Neuronal stem cell (in vitro differentiated cells): ENCODE results near the gene ADAD2.

ENCODE experiments used
- DNase-seq: peaks from one replicate; pipeline ENCODE4 v3.0.0-alpha.2; 2013; ENCODE audit warnings: low spot score
- H2AFZ ChIP-seq: one replicate; pipeline ENCODE4 v1.6.1; 2013; ENCODE audit warnings: mild to moderate bottlenecking, low read length, inconsistent platforms
- H2AK5ac ChIP-seq: 2 replicates; pipeline ENCODE4 v1.6.1; 2013; ENCODE audit warnings: low read depth, mild to moderate bottlenecking, inconsistent platforms, low read length, moderate library complexity, mixed read lengths
- H2BK120ac ChIP-seq: 2 replicates; pipeline ENCODE4 v1.6.1; 2013; ENCODE audit warnings: low read depth, mild to moderate bottlenecking, inconsistent platforms, low read length, moderate library complexity, mixed read lengths
- H2BK12ac ChIP-seq: one replicate; pipeline ENCODE4 v1.6.1; 2013; ENCODE audit warnings: low read length, inconsistent platforms
- H2BK15ac ChIP-seq: 2 replicates; pipeline ENCODE4 v1.6.1; 2013; ENCODE audit warnings: mild to moderate bottlenecking, low read length, inconsistent platforms, mixed read lengths
- H2BK5ac ChIP-seq: one replicate; pipeline ENCODE4 v1.6.1; 2013; ENCODE audit warnings: inconsistent platforms, mild to moderate bottlenecking, low read length, moderate library complexity
- H3K14ac ChIP-seq: one replicate; pipeline ENCODE4 v1.6.1; 2013; ENCODE audit warnings: low read length, inconsistent platforms
- H3K18ac ChIP-seq: 2 replicates; pipeline ENCODE4 v1.6.1; 2013; ENCODE audit warnings: low read length, inconsistent platforms
- H3K23ac ChIP-seq: 2 replicates; pipeline ENCODE4 v1.6.1; 2013; ENCODE audit warnings: low read depth, mild to moderate bottlenecking, mixed read lengths, low read length, inconsistent platforms; ENCODE audit not compliant: poor library complexity
- H3K27ac ChIP-seq: replicated peaks from 3 replicates; pipeline ENCODE4 v1.5.1; 2013; ENCODE audit warnings: low read length, inconsistent platforms
- H3K27me3 ChIP-seq, 3 experiments: 2 replicates each; pipeline ENCODE4 v1.6.1; 2013; ENCODE audit warnings: low read length in 3 of 3, mild to moderate bottlenecking in 2 of 3, inconsistent platforms in 1 of 3, low read depth in 1 of 3, mixed read lengths in 1 of 3, moderate library complexity in 1 of 3; ENCODE audit not compliant: control insufficient read depth in 3 of 3, insufficient read depth in 3 of 3
- H3K36me3 ChIP-seq, 2 donors: replicated peaks in 1 of 2; 2 replicates each; pipeline ENCODE4 v1.6.1; 2013; ENCODE audit warnings: low read length in 2 of 2; ENCODE audit not compliant: control insufficient read depth in 2 of 2, insufficient read depth in 2 of 2
- H3K4ac ChIP-seq: 2 replicates; pipeline ENCODE4 v1.6.1; 2013; ENCODE audit warnings: inconsistent platforms, mild to moderate bottlenecking, low read length, moderate library complexity
- H3K4me1 ChIP-seq, 2 donors: 1 replicate in 1 of 2; 2 replicates in 1 of 2; pipeline ENCODE4 v1.6.1; 2013; ENCODE audit warnings: low read length in 2 of 2, low read depth in 1 of 2; ENCODE audit not compliant: control insufficient read depth in 2 of 2, insufficient read depth in 1 of 2
- H3K4me2 ChIP-seq: one replicate; pipeline ENCODE4 v1.6.1; 2013; ENCODE audit warnings: mild to moderate bottlenecking, low read length, inconsistent platforms; ENCODE audit not compliant: insufficient read depth, poor library complexity, severe bottlenecking
- H3K4me3 ChIP-seq, 2 donors: 2 replicates each; pipeline ENCODE4 v1.5.1; 2013; ENCODE audit warnings: low read length in 2 of 2, mild to moderate bottlenecking in 2 of 2, inconsistent platforms in 1 of 2, moderate library complexity in 1 of 2
- H3K79me1 ChIP-seq: one replicate; pipeline ENCODE4 v1.6.1; 2013; ENCODE audit warnings: low read depth, mild to moderate bottlenecking, inconsistent platforms, low read length, moderate library complexity
- H3K9ac ChIP-seq: one replicate; pipeline ENCODE4 v1.6.1; 2013; ENCODE audit warnings: mild to moderate bottlenecking, low read depth, low read length, inconsistent platforms; ENCODE audit not compliant: poor library complexity
- H3K9me3 ChIP-seq, 2 donors: replicated peaks in 1 of 2; 2 replicates each; pipeline versions ENCODE3 to v1.6.1; 2013; ENCODE audit warnings: low read length in 2 of 2, mild to moderate bottlenecking in 2 of 2, inconsistent platforms in 1 of 2, low read depth in 1 of 2, mixed read lengths in 1 of 2, moderate library complexity in 1 of 2; ENCODE audit not compliant: control insufficient read depth in 2 of 2, insufficient read depth in 1 of 2
- H4K8ac ChIP-seq: one replicate; pipeline ENCODE4 v1.6.1; 2013; ENCODE audit warnings: low read depth, mild to moderate bottlenecking, inconsistent platforms, low read length, moderate library complexity
- H4K91ac ChIP-seq: one replicate; pipeline ENCODE4 v1.6.1; 2013; ENCODE audit warnings: low read length, low read depth, mild to moderate bottlenecking, inconsistent platforms; ENCODE audit not compliant: poor library complexity
- WGBS, 2 donors: extraction: QIAGEN DNeasy Blood & Tissue Kit; methylation state at CpG; one replicate each; pipeline ENCODE4 v1.1.7; 2013; ENCODE audit warnings: missing lambda C conversion rate in 2 of 2, mixed read lengths in 1 of 2; ENCODE audit not compliant: insufficient read length in 2 of 2, insufficient replicate concordance in 1 of 2; ENCODE audit errors: extremely low coverage in 2 of 2; 5-methylcytosine and 5-hydroxymethylcytosine counted together

Gene ADAD2

DNA sequence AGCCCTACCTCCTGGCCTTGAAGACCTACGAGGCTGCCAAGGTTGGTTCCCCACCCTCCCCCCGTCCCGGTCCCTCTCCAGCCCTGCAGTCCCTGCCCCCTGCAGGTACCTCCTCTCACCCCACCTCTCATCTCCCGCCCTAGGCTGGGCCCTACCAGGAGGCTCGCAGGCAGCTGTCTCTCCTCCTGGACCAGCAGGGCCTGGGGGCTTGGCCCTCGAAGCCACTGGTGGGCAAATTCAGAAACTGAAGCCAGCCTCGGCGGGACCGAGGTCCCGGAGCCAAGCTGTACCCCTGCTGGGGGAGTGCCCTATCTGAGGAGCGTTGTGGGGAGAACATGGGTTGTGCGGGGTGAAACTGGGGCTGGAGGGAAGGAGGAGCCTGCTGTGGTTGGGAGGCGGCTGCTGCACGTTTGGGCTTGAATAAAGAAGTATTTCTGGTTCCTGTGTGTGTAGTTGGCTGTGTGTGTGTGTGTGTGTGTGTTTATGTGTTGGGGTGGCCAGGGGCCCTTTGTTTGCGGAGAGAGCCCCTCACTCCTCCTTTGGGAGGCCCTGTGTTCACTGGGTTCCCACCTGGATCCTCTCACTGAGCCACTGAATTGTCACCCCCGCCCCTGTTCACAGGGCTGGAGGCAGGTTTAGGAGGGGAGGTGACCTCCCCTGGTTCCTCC, 5.9 kb downstream of the ADAD2 start:
- Histone ChIP-seq H3K27ac (no peak overlapping the region), H2AFZ (peak overlapping the region; percentile 49), H3K79me1 (no peaks in the 10 kb centered on the region), H3K4me1 (no peaks in the 10 kb centered on the region), H3K9me3 (no peaks in the 10 kb centered on the region), H2BK5ac (no peak overlapping the region), H2BK12ac (no peak overlapping the region), H3K4ac (peak overlapping the region; percentile 12), H4K8ac (peak overlapping the region; percentile 17), H2AK5ac (peak overlapping the region; percentile 81), H2BK120ac (peak overlapping the region; percentile 9), H2BK15ac (peak overlapping the region; percentile 45), H3K23ac (peak overlapping the region; percentile 2), H3K9ac (no peak overlapping the region), H3K36me3 (no peaks in the 10 kb centered on the region), H4K91ac (no peak overlapping the region), H3K27me3 (peaks cover 0 to 52% (median 0%) of the 10 kb centered on the region in 3 experiments), H3K14ac (no peak overlapping the region), H3K4me2 (no peak overlapping the region), H3K18ac (peak overlapping the region; percentile 22), H3K4me3 (no peak overlapping the region)
- DNase-seq, result no peak
- WGBS, 2 donors, result no CpG with 5 or more reads among the region's 16 CpGs

DNA sequence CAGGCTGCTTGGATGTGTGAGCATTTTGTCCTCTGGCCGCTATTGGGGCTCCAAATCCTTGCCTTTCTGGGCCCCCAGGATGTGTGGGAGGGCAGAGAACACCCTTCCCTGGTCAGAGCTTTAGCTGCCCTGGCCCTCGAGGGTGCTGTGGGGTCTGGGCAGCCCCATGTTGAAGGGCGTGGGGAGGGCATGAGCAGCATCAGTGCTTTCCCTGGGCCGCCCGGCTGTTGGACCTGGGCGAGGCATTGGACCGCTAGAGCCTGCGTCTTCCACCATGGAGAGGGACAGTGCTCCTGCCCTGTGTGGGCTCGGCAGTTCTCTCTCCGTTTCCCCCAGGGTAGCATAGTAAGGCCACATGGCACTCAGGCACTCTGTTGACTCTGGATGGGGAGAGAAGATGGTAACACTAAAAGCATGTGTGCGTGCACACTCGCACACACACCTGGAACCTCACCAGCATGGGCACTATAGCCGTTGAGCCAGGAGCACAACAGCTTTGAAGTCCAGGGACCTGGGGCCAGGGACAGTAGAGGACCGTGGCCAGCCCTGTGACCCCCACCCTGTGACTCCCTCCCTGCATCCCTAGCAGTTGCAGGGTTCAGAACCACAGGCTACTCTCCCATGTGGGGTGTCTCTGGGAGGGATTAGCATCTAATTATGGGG, 6.6 kb downstream of the ADAD2 start:
- Histone ChIP-seq H3K23ac (peak overlapping the region; percentile 2), H3K4me1 (no peaks in the 10 kb centered on the region), H4K8ac (no peak overlapping the region), H3K4ac (no peak overlapping the region), H3K27ac (no peak overlapping the region), H2BK120ac (no peak overlapping the region), H3K9me3 (no peaks in the 10 kb centered on the region), H2AK5ac (no peak overlapping the region), H3K36me3 (no peaks in the 10 kb centered on the region), H3K18ac (peak overlapping the region; percentile 60), H3K27me3 (peaks cover 0 to 52% (median 0%) of the 10 kb centered on the region in 3 experiments), H2AFZ (no peak overlapping the region), H3K4me2 (no peak overlapping the region), H3K9ac (no peak overlapping the region), H2BK5ac (no peak overlapping the region), H2BK12ac (peak overlapping the region; percentile 82), H3K79me1 (no peaks in the 10 kb centered on the region), H4K91ac (peak overlapping the region; percentile 59), H3K14ac (no peak overlapping the region), H2BK15ac (peak overlapping the region; percentile 18), H3K4me3 (no peak overlapping the region)
- WGBS, 2 donors, result no CpG with 5 or more reads among the region's 14 CpGs
- no peak for DNase-seq

DNA sequence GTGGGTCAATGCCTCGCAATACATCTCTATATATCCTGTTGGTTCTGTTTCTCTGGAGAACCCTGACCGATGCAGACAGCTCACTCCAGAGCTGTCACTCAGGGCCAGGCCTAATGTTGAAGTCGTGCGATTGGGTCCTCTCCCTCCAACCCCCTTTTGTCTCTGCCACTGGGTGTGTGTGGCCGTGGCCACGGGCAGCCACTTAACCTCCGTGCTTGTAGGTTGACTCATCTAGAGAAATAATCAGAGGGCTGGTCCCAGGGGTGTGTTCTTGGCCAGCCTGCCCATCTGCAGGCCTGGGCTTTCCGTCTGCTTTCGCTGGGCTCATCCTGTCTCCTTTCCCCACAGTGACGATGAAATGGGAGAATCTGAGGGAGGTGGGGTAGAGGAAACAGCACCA, 7.4 kb downstream of the ADAD2 start:
- no peak overlapping the region for H3K27ac ChIP-seq
- no peak overlapping the region for H4K91ac ChIP-seq
- no peak overlapping the region for H3K9ac ChIP-seq
- no peaks in the 10 kb centered on the region for H3K79me1 ChIP-seq
- no peak overlapping the region for H2AFZ ChIP-seq
- no peak overlapping the region for H2BK15ac ChIP-seq
- H2BK5ac ChIP-seq, result no peak overlapping the region
- H3K9me3 ChIP-seq, result no peaks in the 10 kb centered on the region
- H3K18ac ChIP-seq, result no peak overlapping the region
- no peaks in the 10 kb centered on the region for H3K4me1 ChIP-seq
- H3K4me3 ChIP-seq, result no peak overlapping the region
- no peak for DNase-seq
- H3K23ac ChIP-seq, result no peak overlapping the region
- no CpG with 5 or more reads among the region's 10 CpGs for WGBS, 2 donors
- H3K4ac ChIP-seq, result no peak overlapping the region
- H3K27me3 ChIP-seq, result peaks cover 0 to 52% (median 0%) of the 10 kb centered on the region in 3 experiments
- no peak overlapping the region for H3K14ac ChIP-seq
- H3K4me2 ChIP-seq, result no peak overlapping the region
- no peak overlapping the region for H2AK5ac ChIP-seq
- H4K8ac ChIP-seq, result no peak overlapping the region
- H2BK120ac ChIP-seq, result no peak overlapping the region
- H2BK12ac ChIP-seq, result no peak overlapping the region
- no peaks in the 10 kb centered on the region for H3K36me3 ChIP-seq

DNA sequence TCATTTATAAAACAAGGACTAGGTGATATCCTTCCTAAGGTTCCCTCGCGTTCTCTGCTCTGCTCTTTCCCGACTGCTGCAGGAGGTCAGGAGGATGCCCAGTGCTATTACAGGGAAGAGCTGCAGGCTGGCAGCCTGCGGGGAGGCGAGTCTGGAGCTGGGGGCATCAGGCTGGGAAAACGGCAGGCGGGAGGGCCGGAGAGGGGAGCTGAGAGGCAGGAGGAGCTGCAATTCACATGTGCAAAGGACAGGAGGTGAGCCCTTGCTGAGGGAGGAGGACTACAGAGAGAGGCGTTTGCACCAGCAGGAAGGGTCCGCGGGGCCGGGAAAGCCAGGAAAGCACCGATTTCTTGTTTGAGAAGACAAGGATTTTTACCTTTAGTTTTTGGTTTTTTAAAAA, 8.1 kb downstream of the ADAD2 start:
- H3K4me2 ChIP-seq, result no peak overlapping the region
- H2AK5ac ChIP-seq, result no peak overlapping the region
- H3K4me3 ChIP-seq, result no peak overlapping the region
- no peak overlapping the region for H2BK5ac ChIP-seq
- H3K9me3 ChIP-seq, result no peaks in the 10 kb centered on the region
- H3K9ac ChIP-seq, result no peak overlapping the region
- no peak overlapping the region for H3K4ac ChIP-seq
- no peak overlapping the region for H3K14ac ChIP-seq
- H4K91ac ChIP-seq, result no peak overlapping the region
- H4K8ac ChIP-seq, result no peak overlapping the region
- H2BK12ac ChIP-seq, result no peak overlapping the region
- peak overlapping the region; percentile 59 for H2AFZ ChIP-seq
- no peak overlapping the region for H2BK120ac ChIP-seq
- no peaks in the 10 kb centered on the region for H3K36me3 ChIP-seq
- peak overlapping the region; percentile 30 for H3K18ac ChIP-seq
- H3K27ac ChIP-seq, result no peak overlapping the region
- no peaks in the 10 kb centered on the region for H3K4me1 ChIP-seq
- WGBS, 2 donors, result no CpG with 5 or more reads among the region's 13 CpGs
- H3K79me1 ChIP-seq, result no peaks in the 10 kb centered on the region
- peaks cover 0 to 50% (median 0%) of the 10 kb centered on the region in 3 experiments for H3K27me3 ChIP-seq
- no peak overlapping the region for H3K23ac ChIP-seq
- H2BK15ac ChIP-seq, result no peak overlapping the region
- no peak for DNase-seq
